Upper lobe of left lung (tissue), 4 donors: ENCODE measurements around the gene TNFRSF9.

Source experiments
- POLR2A ChIP-seq, 4 donors: fragments of 450-650 bp; IDR thresholded peaks; one replicate each; pipeline ENCODE4 v1.5.1; 2016 to 2017; ENCODE audit warnings: antibody characterized with exemption in 4 of 4, mild to moderate bottlenecking in 2 of 4
- TF ChIP-seq, protein P1 (sequence below), 6 experiments: fragments of 450-650 bp in 4 of 6; fragments of 200-600 bp in 2 of 6; sonication (generic) in 2 of 6; IDR thresholded peaks; one replicate each; pipeline ENCODE4 v1.5.1; 2016 to 2019; ENCODE audit warnings: antibody characterized with exemption in 6 of 6

DNA sequence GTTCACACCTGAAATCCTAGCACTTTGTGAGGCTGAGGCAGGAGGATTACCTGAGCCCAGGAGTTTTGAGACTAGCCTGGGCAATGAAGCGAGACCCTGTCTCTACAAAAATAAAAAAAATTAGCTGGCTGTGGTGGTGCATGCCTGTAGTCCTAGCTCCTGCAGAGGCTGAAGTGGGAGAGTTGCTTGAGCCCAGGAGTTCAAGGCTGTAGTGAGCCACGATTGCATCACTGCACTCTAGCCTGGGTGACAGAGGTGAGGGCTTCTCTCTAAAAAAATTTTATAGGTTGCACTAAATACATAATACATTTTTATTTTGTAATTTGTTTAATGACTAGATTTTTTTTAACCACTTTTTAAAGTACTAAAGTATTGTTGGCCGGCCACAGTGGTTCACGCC lies 27.0 kb upstream of the TNFRSF9 start:
- TF ChIP-seq, protein P1, sequence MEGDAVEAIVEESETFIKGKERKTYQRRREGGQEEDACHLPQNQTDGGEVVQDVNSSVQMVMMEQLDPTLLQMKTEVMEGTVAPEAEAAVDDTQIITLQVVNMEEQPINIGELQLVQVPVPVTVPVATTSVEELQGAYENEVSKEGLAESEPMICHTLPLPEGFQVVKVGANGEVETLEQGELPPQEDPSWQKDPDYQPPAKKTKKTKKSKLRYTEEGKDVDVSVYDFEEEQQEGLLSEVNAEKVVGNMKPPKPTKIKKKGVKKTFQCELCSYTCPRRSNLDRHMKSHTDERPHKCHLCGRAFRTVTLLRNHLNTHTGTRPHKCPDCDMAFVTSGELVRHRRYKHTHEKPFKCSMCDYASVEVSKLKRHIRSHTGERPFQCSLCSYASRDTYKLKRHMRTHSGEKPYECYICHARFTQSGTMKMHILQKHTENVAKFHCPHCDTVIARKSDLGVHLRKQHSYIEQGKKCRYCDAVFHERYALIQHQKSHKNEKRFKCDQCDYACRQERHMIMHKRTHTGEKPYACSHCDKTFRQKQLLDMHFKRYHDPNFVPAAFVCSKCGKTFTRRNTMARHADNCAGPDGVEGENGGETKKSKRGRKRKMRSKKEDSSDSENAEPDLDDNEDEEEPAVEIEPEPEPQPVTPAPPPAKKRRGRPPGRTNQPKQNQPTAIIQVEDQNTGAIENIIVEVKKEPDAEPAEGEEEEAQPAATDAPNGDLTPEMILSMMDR (IDR thresholded peaks at IDR 0.05) = no peak
- TF ChIP-seq POLR2A (IDR thresholded peaks at IDR 0.05) = no peak
